GM12878 (cell line): Measurements from ENCODE around the gene CASR. TPM values are rescaled to one million over a fixed set of nuclear protein-coding genes. Genes with fewer than 3 reads are reported as not detected.

ENCODE experiments used
- ATAC-seq: fragments of 200-7000 bp; cut with Tn5 transposase; 3 replicates; pipeline ENCODE4 v1.9.1; 2020; ENCODE audit warnings: mild to moderate bottlenecking, moderate library complexity
- BruUV-seq: library from RNA; stranded (reverse); fragments of 400-500 nt; replicated peaks from 2 replicates; lab custom pipeline; 2021; lab: Mats Ljungman, UMichigan
- CTCF ChIA-PET: fragments of 300-600 bp; sonication (Branson Sonifier 250); formaldehyde crosslinking; extraction: SDS; loops from one replicate; lab custom pipeline; 2021; ENCODE audit warnings: inconsistent platforms; lab: Yijun Ruan, JAX
- POLR2A ChIA-PET: fragments of 350-600 bp; formaldehyde crosslinking; extraction: SDS; loops from one replicate; lab custom pipeline; 2021; ENCODE audit warnings: inconsistent platforms; lab: Charles Lee
- RAD21 ChIA-PET: fragments of 300-600 bp; sonication (Branson Sonifier 250); formaldehyde crosslinking; loops from one replicate; lab custom pipeline; 2023; ENCODE audit warnings: antibody characterized with exemption; ENCODE audit not compliant: unreplicated experiment; lab: Charles Lee
- SMC1A ChIA-PET: fragments of 300-600 bp; sonication (Branson Sonifier 250); formaldehyde crosslinking; loops from one replicate; lab custom pipeline; 2023; ENCODE audit not compliant: unreplicated experiment, uncharacterized antibody; lab: Charles Lee
- DNase-seq: peaks from one replicate; pipeline ENCODE4 v3.0.0-alpha.2; 2011; ENCODE audit warnings: low read depth, low spot score
- FAIRE-seq: peaks from 3 replicates; lab custom pipeline; 2011; peaks lifted over from hg19 to GRCh38; lab: Jason Lieb, UNC
- H2AFZ ChIP-seq: 2 replicates; pipeline ENCODE4 v1.6.0; 2011; ENCODE audit warnings: low read depth, low read length, control low read depth; ENCODE audit not compliant: control insufficient read depth
- H3K27ac ChIP-seq: 2 replicates; pipeline ENCODE4 v1.5.1; 2011; ENCODE audit warnings: control low read depth; ENCODE audit not compliant: control insufficient read depth, insufficient read depth
- H3K27me3 ChIP-seq, 2 experiments: replicated peaks in 1 of 2; 2 replicates each; pipeline versions ENCODE4 v1.6.0 to v1.6.1; 2011; ENCODE audit warnings: low read length in 1 of 2; ENCODE audit not compliant: control insufficient read depth in 2 of 2, insufficient read depth in 2 of 2
- H3K36me3 ChIP-seq, 2 experiments: 2 replicates each; pipeline ENCODE4 v1.5.1; 2011; ENCODE audit warnings: low read length in 1 of 2; ENCODE audit not compliant: control insufficient read depth in 2 of 2, insufficient read depth in 2 of 2
- H3K4me1 ChIP-seq: 2 replicates; pipeline ENCODE4 v1.6.1; 2011; ENCODE audit warnings: mild to moderate bottlenecking, low read length, moderate library complexity, mixed read lengths; ENCODE audit not compliant: control insufficient read depth, insufficient read depth
- H3K4me2 ChIP-seq: 2 replicates; pipeline ENCODE4 v1.6.0; 2011; ENCODE audit warnings: control low read depth; ENCODE audit not compliant: control insufficient read depth, insufficient read depth
- H3K4me3 ChIP-seq: fragments of 200-600 bp; sonication (generic); 2 replicates; pipeline ENCODE4 v1.5.1; 2016
- H3K79me2 ChIP-seq: 2 replicates; pipeline ENCODE4 v1.6.0; 2011; ENCODE audit warnings: low read length; ENCODE audit not compliant: control insufficient read depth, insufficient read depth
- H3K9ac ChIP-seq: 2 replicates; pipeline ENCODE4 v1.8.0; 2011; ENCODE audit warnings: low read length, control low read depth, mixed read lengths; ENCODE audit not compliant: control insufficient read depth, insufficient read depth
- H3K9me3 ChIP-seq: replicated peaks from 3 replicates; pipeline ENCODE4 v1.5.1; 2011; ENCODE audit warnings: mild to moderate bottlenecking, low read length; ENCODE audit not compliant: control insufficient read depth, insufficient read depth
- H4K20me1 ChIP-seq: 2 replicates; pipeline ENCODE4 v1.6.0; 2011; ENCODE audit not compliant: control insufficient read depth, insufficient read depth
- IKZF2 ChIP-seq, 2 experiments: fragments of 450-650 bp; IDR thresholded peaks; 2 replicates each; pipeline ENCODE4 v1.6.1; 2017; ENCODE audit warnings: mild to moderate bottlenecking in 2 of 2, moderate library complexity in 2 of 2
- IRF3 ChIP-seq: fragments of 450-650 bp; IDR thresholded peaks from 2 replicates; pipeline ENCODE4 v1.6.1; 2014; ENCODE audit warnings: mild to moderate bottlenecking
- MTA2 ChIP-seq: fragments of 450-650 bp; IDR thresholded peaks from 2 replicates; pipeline ENCODE4 v1.6.1; 2016; ENCODE audit warnings: low read depth, mild to moderate bottlenecking, moderate library complexity
- POLR2AphosphoS5 ChIP-seq: IDR thresholded peaks from 2 replicates; pipeline ENCODE4 v1.6.1; 2011; ENCODE audit warnings: mild to moderate bottlenecking, low read length, inconsistent platforms
- SIX5 ChIP-seq: IDR thresholded peaks from 2 replicates; pipeline ENCODE4 v1.6.1; 2011; ENCODE audit warnings: mild to moderate bottlenecking, low read depth, low read length, moderate library complexity; ENCODE audit not compliant: severe bottlenecking
- SRF ChIP-seq, 2 experiments: IDR thresholded peaks; 2 replicates each; pipeline ENCODE4 v1.6.1; 2011; ENCODE audit warnings: low read depth in 2 of 2, low read length in 2 of 2, mild to moderate bottlenecking in 1 of 2, moderate library complexity in 1 of 2
- ZNF687 ChIP-seq: fragments of 450-650 bp; IDR thresholded peaks from 2 replicates; pipeline ENCODE4 v1.6.1; 2017; ENCODE audit warnings: mild to moderate bottlenecking, moderate library complexity
- WGBS: methylation state at CpG from one replicate; pipeline ENCODE4 v1.1.6; 2016; ENCODE audit warnings: low lambda C conversion rate; ENCODE audit not compliant: insufficient replicate concordance, insufficient coverage; ENCODE audit errors: missing lambda C conversion rate; 5-methylcytosine and 5-hydroxymethylcytosine counted together
- in situ Hi-C: fragments of 300-500 bp; cut with MboI; formaldehyde crosslinking; loops from 9 replicates; pipeline ENCODE4 v1.14.3; 2018; ENCODE audit warnings: mixed read lengths
- intact Hi-C: fragments of 100-400 bp; cut with micrococcal nuclease; formaldehyde crosslinking; loops from one replicate; pipeline ENCODE4 v1.14.2; 2022; ENCODE audit not compliant: unreplicated experiment
- polyA plus RNA-seq, 11 experiments: library from polyadenylated mRNA; depleted of rRNA in 4 of 11; unstranded in 6 of 11; stranded (reverse) in 5 of 11; fragments of >200 nt; fragmentation: Nextera tagmentation in 4 of 11; fragmentation: Illumina TruSeq in 1 of 11; extraction: Ambion mirVana in 4 of 11; extraction: Trizol in 1 of 11; gene quantifications; 1 replicate in 1 of 11; 2 replicates in 10 of 11; pipeline versions ENCODE4 v1.2.1 to v1.2.3, GENCODE V29; 2011 to 2016; ENCODE audit warnings: inconsistent platforms in 2 of 11, missing spikeins in 2 of 11, low read depth in 1 of 11
- total RNA-seq, 4 experiments: library from RNA; depleted of rRNA in 3 of 4; stranded (reverse); fragments of >200 nt in 3 of 4; fragmentation: Illumina TruSeq in 1 of 4; extraction: Trizol in 1 of 4; gene quantifications; 2 replicates each; pipeline versions ENCODE4 v1.2.1 to v1.2.3, GENCODE V29; 2013 to 2021

Gene CASR
- total and polyA plus RNA-seq, 10 of the 15 experiments (the other 5 are each of a cell fraction or from before 2014, with no cell fraction given), result 0.04 to 0.37 (median 0.11) TPM

- SMC1A ChIA-PET, result interaction anchor here (1.3 kb wide), 1 partner anchor 9 kb away, joined by 4 read pairs; no protein-coding TSS in a partner anchor
- WGBS, result 42% methylated on average over 2 of the region's 2 CpGs
- ATAC-seq (no peak), DNase-seq (no peak), FAIRE-seq (no peak)
- H3K4me2 ChIP-seq, result no peak overlapping the region
- H3K27ac ChIP-seq, result no peak overlapping the region
- RAD21 ChIA-PET, result interaction anchor here (1.0 kb wide), 1 partner anchor 120 kb away, joined by 3 read pairs; no protein-coding TSS in a partner anchor
- H3K4me1 ChIP-seq, result 0 out of 2 replicates have a peak, but pooled peaks cover 4% of the 10 kb centered on the region
- H3K9ac ChIP-seq, result no peak overlapping the region
- H3K36me3 ChIP-seq, result no peaks in the 10 kb centered on the region
- no peak overlapping the region for H2AFZ ChIP-seq
- no peaks in the 10 kb centered on the region for H4K20me1 ChIP-seq
- TF ChIP-seq ZNF687, result no peak
- H3K4me3 ChIP-seq, result no peak overlapping the region
- no TSS peak for BruUV-seq
- CTCF ChIA-PET, result interaction anchor here (0.6 to 1.0 kb wide), 2 partner anchors 77 to 1800 kb away, joined by 3 read pairs; no protein-coding TSS in a partner anchor
- intact Hi-C loops (no loop called here), in situ Hi-C loops (no loop called here)
- no peaks in the 10 kb centered on the region for H3K79me2 ChIP-seq
- POLR2A ChIA-PET, result no interaction called here
- H3K27me3 ChIP-seq, result peaks cover 0 to 9% of the 10 kb centered on the region in 2 experiments; a peak in 2 of 4 replicates
- no peaks in the 10 kb centered on the region for H3K9me3 ChIP-seq
Observed at GRCh38 chr3:122186372-122186771, 2.9 kb downstream of the CASR start.

- ChIA-PET POLR2A (no interaction called here), RAD21 (no interaction called here), CTCF (no interaction called here), SMC1A (interaction anchor here (0.9 to 1.7 kb wide), 3 partner anchors 10 to 118 kb away, joined by 3 to 5 read pairs (median 4); no protein-coding TSS in a partner anchor)
- H3K36me3 ChIP-seq, result no peaks in the 10 kb centered on the region
- 41% methylated on average over 1 of the region's 1 CpG for WGBS
- no peak for ATAC-seq
- no peak overlapping the region for H2AFZ ChIP-seq
- H3K4me1 ChIP-seq, result no peaks in the 10 kb centered on the region
- H3K9me3 ChIP-seq, result no peaks in the 10 kb centered on the region
- no peak for FAIRE-seq
- no peak overlapping the region for H3K9ac ChIP-seq
- no TSS peak for BruUV-seq
- H3K27me3 ChIP-seq, result peaks cover 0 to 9% of the 10 kb centered on the region in 2 experiments; a peak in 2 of 4 replicates
- H3K4me2 ChIP-seq, result no peak overlapping the region
- H4K20me1 ChIP-seq, result no peaks in the 10 kb centered on the region
- no peak for DNase-seq
- H3K4me3 ChIP-seq, result no peak overlapping the region
- intact Hi-C loops (no loop called here), in situ Hi-C loops (no loop called here)
- H3K79me2 ChIP-seq, result no peaks in the 10 kb centered on the region
- H3K27ac ChIP-seq, result no peak overlapping the region
- no peak for TF ChIP-seq SRF (IDR thresholded peaks at IDR 0.05; ENCODE audit: low read depth in 2 of 2, low read length in 2 of 2)
- no peak for TF ChIP-seq SIX5
- no peak for TF ChIP-seq IRF3
- no peak for TF ChIP-seq IKZF2 (IDR thresholded peaks at IDR 0.05)
- no peak for TF ChIP-seq MTA2
- TF ChIP-seq POLR2AphosphoS5, result no peak
Observed at GRCh38 chr3:122188737-122189136, 5.3 kb downstream of the CASR start.
